ENCODE measurements around the gene PRIMA1.

Gene PRIMA1

DNA sequence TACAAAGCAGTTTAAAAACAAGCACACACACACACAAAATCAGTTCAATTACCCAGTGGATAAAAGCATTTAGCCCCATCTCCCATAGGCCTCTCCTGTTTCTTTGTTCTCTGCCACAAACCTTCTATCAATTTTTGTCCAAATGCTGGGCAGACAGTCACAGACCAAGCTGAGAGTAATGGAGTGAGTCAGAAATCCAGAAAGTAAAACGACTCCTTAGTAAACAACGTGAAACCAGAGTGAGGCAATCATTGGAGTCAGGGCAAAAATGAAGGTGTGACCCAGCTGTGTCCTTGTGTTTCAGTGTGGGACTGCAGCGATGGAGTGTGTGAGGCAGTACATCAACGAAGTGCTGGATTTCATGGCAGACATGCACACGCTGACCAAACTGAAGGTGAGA, 102.0 kb downstream of the PRIMA1 start:
- Histone ChIP-seq H3K27me3 (ENCODE audit: low read depth, low read length) (no peaks in the 10 kb centered on the region), H3K4me3 (ENCODE audit: low read depth in 1 of 2, low read length in 2 of 2) (no peak overlapping the region), H3K27ac (ENCODE audit: low read length) (no peak overlapping the region), H3K36me3 (ENCODE audit: control insufficient read depth in 1 of 2, insufficient read depth in 2 of 2, low read length in 2 of 2) (no peaks in the 10 kb centered on the region), H3K9me3 (ENCODE audit: control insufficient read depth in 1 of 2, low read length in 2 of 2) (no peaks in the 10 kb centered on the region), H3K4me1 (ENCODE audit: control insufficient read depth in 1 of 2, insufficient read depth in 2 of 2, low read length in 2 of 2) (no peaks in the 10 kb centered on the region)

DNA sequence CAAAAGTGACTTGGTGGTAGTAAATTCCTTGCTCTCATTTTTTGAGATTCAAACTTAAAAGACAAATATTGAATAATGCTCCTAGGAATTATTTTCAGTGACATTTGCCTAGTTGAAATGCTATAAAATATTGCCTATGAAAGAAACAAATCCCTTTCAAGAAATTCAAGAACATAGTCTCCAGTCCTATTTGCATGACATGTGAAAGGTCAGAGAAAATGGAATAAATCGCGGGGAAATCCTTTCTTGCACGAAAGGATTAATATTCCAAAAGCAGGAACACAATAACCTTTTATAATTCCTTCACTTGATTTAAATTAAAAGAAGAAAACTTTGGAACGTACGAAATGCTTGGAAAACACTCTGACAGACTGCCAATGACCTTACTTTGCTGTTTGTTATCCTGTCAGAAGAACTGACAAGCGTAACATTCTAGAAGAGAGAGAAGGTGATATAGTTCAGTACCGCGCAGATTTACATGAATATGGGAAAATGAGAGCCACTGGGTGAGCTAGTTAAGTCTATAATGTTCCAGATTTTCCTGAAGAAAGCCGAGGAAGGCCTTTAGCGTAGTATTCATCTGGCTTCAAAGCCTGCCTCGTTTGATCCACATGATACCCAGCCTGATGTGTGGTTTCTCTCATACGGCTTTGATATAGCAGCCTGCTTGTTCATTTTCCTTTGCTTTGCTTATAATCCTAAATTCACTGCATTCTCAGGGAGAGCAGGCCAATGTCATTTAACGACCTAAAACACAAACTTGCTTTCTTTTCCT, 103.0 kb downstream of the PRIMA1 start:
- Histone ChIP-seq H3K4me3 (ENCODE audit: low read depth in 1 of 2, low read length in 2 of 2) (no peak overlapping the region), H3K4me1 (ENCODE audit: control insufficient read depth in 1 of 2, insufficient read depth in 2 of 2, low read length in 2 of 2) (no peaks in the 10 kb centered on the region), H3K27me3 (ENCODE audit: low read depth, low read length) (no peaks in the 10 kb centered on the region), H3K27ac (ENCODE audit: low read length) (no peak overlapping the region), H3K9me3 (ENCODE audit: control insufficient read depth in 1 of 2, low read length in 2 of 2) (no peaks in the 10 kb centered on the region), H3K36me3 (ENCODE audit: control insufficient read depth in 1 of 2, insufficient read depth in 2 of 2, low read length in 2 of 2) (no peaks in the 10 kb centered on the region)

- Histone ChIP-seq H3K36me3 (ENCODE audit: control insufficient read depth in 1 of 2, insufficient read depth in 2 of 2, low read length in 2 of 2) (no peaks in the 10 kb centered on the region), H3K27ac (ENCODE audit: low read length) (no peak overlapping the region), H3K9me3 (ENCODE audit: control insufficient read depth in 1 of 2, low read length in 2 of 2) (no peaks in the 10 kb centered on the region), H3K4me1 (ENCODE audit: control insufficient read depth in 1 of 2, insufficient read depth in 2 of 2, low read length in 2 of 2) (no peaks in the 10 kb centered on the region), H3K27me3 (ENCODE audit: low read depth, low read length) (no peaks in the 10 kb centered on the region), H3K4me3 (ENCODE audit: low read depth in 1 of 2, low read length in 2 of 2) (no peak overlapping the region)
These were observed 105.1 kb downstream of the PRIMA1 start for GRCh38 chr14:93683226-93683625.

GRCh38 chr14:93682459-93682858, 105.8 kb downstream of the PRIMA1 start:
- H3K4me3 ChIP-seq (ENCODE audit: low read depth in 1 of 2, low read length in 2 of 2): no peak overlapping the region
- H3K4me1 ChIP-seq (ENCODE audit: control insufficient read depth in 1 of 2, insufficient read depth in 2 of 2, low read length in 2 of 2): no peaks in the 10 kb centered on the region
- H3K27me3 ChIP-seq (ENCODE audit: low read depth, low read length): no peaks in the 10 kb centered on the region
- H3K9me3 ChIP-seq (ENCODE audit: control insufficient read depth in 1 of 2, low read length in 2 of 2): no peaks in the 10 kb centered on the region
- no peaks in the 10 kb centered on the region for H3K36me3 ChIP-seq (ENCODE audit: control insufficient read depth in 1 of 2, insufficient read depth in 2 of 2, low read length in 2 of 2)
- no peak overlapping the region for H3K27ac ChIP-seq (ENCODE audit: low read length)

DNA sequence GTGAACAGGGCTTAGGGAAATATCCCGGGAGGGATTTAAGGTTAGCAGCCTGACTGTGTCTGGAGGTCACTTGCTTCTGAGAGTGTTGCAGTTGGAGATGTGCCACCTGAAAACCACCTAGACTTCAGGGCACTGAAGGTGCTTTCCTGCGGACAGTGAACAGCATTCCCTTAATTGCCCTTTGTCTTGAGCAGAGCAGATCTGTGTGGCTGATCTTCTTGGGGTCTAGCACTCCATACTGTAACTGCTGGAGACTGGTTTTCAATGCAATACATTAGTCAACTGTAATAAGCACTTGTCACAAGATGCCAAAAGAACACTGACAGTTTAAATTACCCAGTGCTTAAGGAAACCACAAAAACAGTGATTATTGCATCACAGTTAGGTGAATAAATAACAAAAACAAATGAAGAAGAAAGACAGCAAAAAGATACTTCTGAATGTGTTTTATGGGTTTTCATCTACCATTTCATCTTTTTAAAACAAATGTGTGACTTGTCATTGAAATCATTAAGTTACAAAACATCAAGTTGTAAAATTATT, 111.8 kb downstream of the PRIMA1 start:
- H3K4me1 ChIP-seq (ENCODE audit: control insufficient read depth in 1 of 2, insufficient read depth in 2 of 2, low read length in 2 of 2): no peaks in the 10 kb centered on the region
- H3K27ac ChIP-seq (ENCODE audit: low read length): no peak overlapping the region
- H3K36me3 ChIP-seq (ENCODE audit: control insufficient read depth in 1 of 2, insufficient read depth in 2 of 2, low read length in 2 of 2): no peaks in the 10 kb centered on the region
- no peak overlapping the region for H3K4me3 ChIP-seq (ENCODE audit: low read depth in 1 of 2, low read length in 2 of 2)
- no peaks in the 10 kb centered on the region for H3K9me3 ChIP-seq (ENCODE audit: control insufficient read depth in 1 of 2, low read length in 2 of 2)
- no peaks in the 10 kb centered on the region for H3K27me3 ChIP-seq (ENCODE audit: low read depth, low read length)

DNA sequence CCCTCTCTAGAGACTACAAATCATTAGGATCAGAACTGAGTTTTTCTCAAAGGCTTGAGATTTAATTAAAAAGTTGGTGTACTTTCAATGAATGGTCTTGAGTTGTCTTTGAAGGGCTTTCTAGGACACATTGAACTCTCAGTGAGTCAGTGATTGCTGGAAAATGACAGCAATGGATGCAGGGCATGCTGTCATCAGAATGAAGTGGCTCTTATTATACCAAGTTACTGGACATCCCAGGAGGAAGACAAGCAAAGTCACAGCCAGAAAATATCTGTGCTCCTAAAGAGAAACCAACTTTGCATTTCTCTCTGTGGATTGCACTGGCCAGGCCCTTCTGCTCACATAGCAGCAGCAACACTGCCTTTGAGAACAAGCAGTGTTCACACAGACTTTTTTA, 112.6 kb downstream of the PRIMA1 start:
- no peak overlapping the region for H3K27ac ChIP-seq (ENCODE audit: low read length)
- no peak overlapping the region for H3K4me3 ChIP-seq (ENCODE audit: low read depth in 1 of 2, low read length in 2 of 2)
- H3K36me3 ChIP-seq (ENCODE audit: control insufficient read depth in 1 of 2, insufficient read depth in 2 of 2, low read length in 2 of 2): no peaks in the 10 kb centered on the region
- H3K4me1 ChIP-seq (ENCODE audit: control insufficient read depth in 1 of 2, insufficient read depth in 2 of 2, low read length in 2 of 2): no peaks in the 10 kb centered on the region
- no peaks in the 10 kb centered on the region for H3K9me3 ChIP-seq (ENCODE audit: control insufficient read depth in 1 of 2, low read length in 2 of 2)
- no peaks in the 10 kb centered on the region for H3K27me3 ChIP-seq (ENCODE audit: low read depth, low read length)

DNA sequence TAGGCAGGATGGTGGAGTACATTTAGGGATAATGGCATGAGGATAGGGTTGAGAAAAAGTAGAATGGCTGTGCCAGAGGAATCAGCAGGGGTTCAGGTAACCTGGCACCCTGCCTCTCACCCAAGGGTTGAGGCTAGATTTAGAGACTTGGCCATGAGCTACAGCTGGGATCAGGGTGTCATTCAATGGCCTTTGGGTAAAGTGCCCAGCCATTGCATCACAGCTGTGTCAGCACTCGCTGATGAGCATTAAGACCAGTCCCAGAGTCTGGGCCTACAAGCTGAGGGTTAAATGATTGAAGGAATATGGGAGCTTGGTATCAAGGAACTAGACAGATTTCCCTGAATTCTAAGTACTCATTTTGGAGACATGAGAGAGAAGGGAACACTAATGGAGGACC, 113.9 kb downstream of the PRIMA1 start:
- H3K4me3 ChIP-seq (ENCODE audit: low read depth in 1 of 2, low read length in 2 of 2): no peak overlapping the region
- no peaks in the 10 kb centered on the region for H3K36me3 ChIP-seq (ENCODE audit: control insufficient read depth in 1 of 2, insufficient read depth in 2 of 2, low read length in 2 of 2)
- H3K27me3 ChIP-seq (ENCODE audit: low read depth, low read length): no peaks in the 10 kb centered on the region
- no peaks in the 10 kb centered on the region for H3K9me3 ChIP-seq (ENCODE audit: control insufficient read depth in 1 of 2, low read length in 2 of 2)
- no peaks in the 10 kb centered on the region for H3K4me1 ChIP-seq (ENCODE audit: control insufficient read depth in 1 of 2, insufficient read depth in 2 of 2, low read length in 2 of 2)
- no peak overlapping the region for H3K27ac ChIP-seq (ENCODE audit: low read length)

DNA sequence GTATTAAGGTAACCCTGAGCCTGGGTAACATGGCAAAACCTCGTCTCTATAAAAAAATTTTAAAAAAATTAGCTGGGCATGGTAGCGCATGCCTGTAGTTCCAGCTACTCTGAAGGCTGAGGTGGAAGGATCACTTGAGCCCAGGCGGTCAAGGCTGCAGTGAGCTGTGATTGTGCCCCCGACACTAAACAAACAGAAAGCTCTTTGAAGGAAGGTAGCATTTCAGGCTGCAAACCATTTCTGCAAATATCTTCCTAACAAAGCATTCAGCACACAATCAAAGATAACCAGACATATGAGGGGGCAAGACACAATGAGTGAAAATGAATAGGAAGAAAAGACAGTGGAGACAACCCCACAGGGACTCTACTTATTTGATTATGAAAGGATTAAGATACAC, 118.7 kb downstream of the PRIMA1 start:
- Histone ChIP-seq H3K4me1 (ENCODE audit: control insufficient read depth in 1 of 2, insufficient read depth in 2 of 2, low read length in 2 of 2) (no peaks in the 10 kb centered on the region), H3K27ac (ENCODE audit: low read length) (no peak overlapping the region), H3K36me3 (ENCODE audit: control insufficient read depth in 1 of 2, insufficient read depth in 2 of 2, low read length in 2 of 2) (no peaks in the 10 kb centered on the region), H3K9me3 (ENCODE audit: control insufficient read depth in 1 of 2, low read length in 2 of 2) (peaks cover 4 to 10% of the 10 kb centered on the region in 2 donors), H3K4me3 (ENCODE audit: low read depth in 1 of 2, low read length in 2 of 2) (no peak overlapping the region), H3K27me3 (ENCODE audit: low read depth, low read length) (no peaks in the 10 kb centered on the region)
